ENCODE data around the gene LGALS9.

The LGALS9 gene

DNA sequence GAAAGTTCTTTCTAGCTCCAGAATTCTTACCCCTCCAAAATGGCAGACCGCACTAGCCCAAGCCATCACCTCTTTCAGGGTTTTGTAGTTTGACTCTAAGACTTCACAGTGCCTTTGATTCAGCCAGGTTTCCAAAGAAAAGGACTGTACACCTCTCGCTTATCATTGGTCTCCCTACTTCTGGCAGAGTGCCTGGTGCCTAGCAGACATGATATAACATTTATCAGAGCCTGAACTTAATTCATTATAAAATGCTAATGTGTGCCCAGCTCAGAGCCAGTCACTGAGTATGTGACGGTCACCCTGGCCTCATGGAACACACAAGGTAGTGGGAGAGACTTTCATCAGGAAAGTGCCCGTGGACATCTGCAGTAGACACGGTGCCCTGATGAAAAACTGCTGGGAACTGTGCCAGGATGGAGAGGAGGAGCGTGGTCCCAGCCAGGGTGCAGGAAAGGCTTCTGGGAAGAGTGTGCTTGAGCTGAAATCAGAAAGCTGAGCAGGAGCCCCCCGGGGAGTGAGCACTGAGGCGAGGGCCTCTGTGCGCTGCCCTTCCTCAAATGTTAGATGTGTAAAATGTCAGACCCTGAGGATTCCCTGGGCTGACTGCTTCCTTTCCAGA is 34.3 kb upstream of the LGALS9 start:
- DNase-seq = no peak
- no peak overlapping the region for H2BK120ac ChIP-seq (ENCODE audit: low read depth, low read length)
- H2BK15ac ChIP-seq (ENCODE audit: low read depth, poor library complexity, severe bottlenecking) = no peak overlapping the region
- H3K27me3 ChIP-seq (ENCODE audit: control insufficient read depth in 1 of 2, insufficient read depth in 1 of 2, low read length in 2 of 2) = no peaks in the 10 kb centered on the region
- H3K4me2 ChIP-seq (ENCODE audit: low read length, poor library complexity, severe bottlenecking) = no peak overlapping the region
- H2AFZ ChIP-seq (ENCODE audit: low read depth, low read length) = no peak overlapping the region
- 94% methylated on average over 7 of the region's 9 CpGs for WGBS
- no peak overlapping the region for H3K18ac ChIP-seq (ENCODE audit: low read depth in 1 of 2, low read length in 2 of 2)
- H3K36me3 ChIP-seq (ENCODE audit: control insufficient read depth in 1 of 2, insufficient read depth in 2 of 2, low read depth in 1 of 2, low read length in 2 of 2) = peaks cover 59 to 67% of the 10 kb centered on the region in 2 experiments
- no peak overlapping the region for H2AK5ac ChIP-seq (ENCODE audit: low read length, severe bottlenecking)
- no peak overlapping the region for H4K91ac ChIP-seq (ENCODE audit: low read length)
- H3K27ac ChIP-seq (ENCODE audit: low read length, poor library complexity, severe bottlenecking) = no peak overlapping the region
- H2BK5ac ChIP-seq (ENCODE audit: low read depth, low read length, poor library complexity, severe bottlenecking) = no peak overlapping the region
- H3K79me1 ChIP-seq (replicated peaks; ENCODE audit: low read length, poor library complexity, severe bottlenecking) = peaks cover 5% of the 10 kb centered on the region
- no peak overlapping the region for H3K9ac ChIP-seq (ENCODE audit: low read length)
- no peak overlapping the region for H4K8ac ChIP-seq (ENCODE audit: low read length)
- no peak overlapping the region for H3K14ac ChIP-seq (ENCODE audit: low read length in 2 of 2)
- H3K4me1 ChIP-seq (ENCODE audit: control insufficient read depth, insufficient read depth, low read depth, low read length) = peaks cover 5% of the 10 kb centered on the region
- no peak overlapping the region for H3K4me3 ChIP-seq (ENCODE audit: insufficient read depth in 1 of 2, low read depth in 1 of 2, low read length in 2 of 2)
- H3K4ac ChIP-seq (ENCODE audit: low read depth in 1 of 2, low read length in 2 of 2) = no peak overlapping the region
- no peak overlapping the region for H2BK12ac ChIP-seq (ENCODE audit: low read length in 2 of 2)
- no peak overlapping the region for H3K23ac ChIP-seq (ENCODE audit: low read length in 2 of 2)
- no peaks in the 10 kb centered on the region for H3K9me3 ChIP-seq (ENCODE audit: control insufficient read depth, low read length)

GRCh38 chr17:27597188-27597580 is 33.8 kb upstream of the LGALS9 start:
- H3K27ac ChIP-seq (ENCODE audit: low read length, poor library complexity, severe bottlenecking) = no peak overlapping the region
- WGBS = 88% methylated on average over 10 of the region's 10 CpGs
- DNase-seq = no peak
- peaks cover 5% of the 10 kb centered on the region for H3K79me1 ChIP-seq (replicated peaks; ENCODE audit: low read length, poor library complexity, severe bottlenecking)
- no peak overlapping the region for H4K8ac ChIP-seq (ENCODE audit: low read length)
- no peak overlapping the region for H2BK120ac ChIP-seq (ENCODE audit: low read depth, low read length)
- peaks cover 59 to 66% of the 10 kb centered on the region in 2 experiments for H3K36me3 ChIP-seq (ENCODE audit: control insufficient read depth in 1 of 2, insufficient read depth in 2 of 2, low read depth in 1 of 2, low read length in 2 of 2)
- H2BK12ac ChIP-seq (ENCODE audit: low read length in 2 of 2) = no peak overlapping the region
- no peak overlapping the region for H3K4me2 ChIP-seq (ENCODE audit: low read length, poor library complexity, severe bottlenecking)
- H3K4me3 ChIP-seq (ENCODE audit: insufficient read depth in 1 of 2, low read depth in 1 of 2, low read length in 2 of 2) = no peak overlapping the region
- no peak overlapping the region for H2BK5ac ChIP-seq (ENCODE audit: low read depth, low read length, poor library complexity, severe bottlenecking)
- H2AK5ac ChIP-seq (ENCODE audit: low read length, severe bottlenecking) = no peak overlapping the region
- no peaks in the 10 kb centered on the region for H3K27me3 ChIP-seq (ENCODE audit: control insufficient read depth in 1 of 2, insufficient read depth in 1 of 2, low read length in 2 of 2)
- peaks cover 5% of the 10 kb centered on the region for H3K4me1 ChIP-seq (ENCODE audit: control insufficient read depth, insufficient read depth, low read depth, low read length)
- no peak overlapping the region for H3K9ac ChIP-seq (ENCODE audit: low read length)
- no peak overlapping the region for H3K18ac ChIP-seq (ENCODE audit: low read depth in 1 of 2, low read length in 2 of 2)
- no peaks in the 10 kb centered on the region for H3K9me3 ChIP-seq (ENCODE audit: control insufficient read depth, low read length)
- no peak overlapping the region for H3K23ac ChIP-seq (ENCODE audit: low read length in 2 of 2)
- H4K91ac ChIP-seq (ENCODE audit: low read length) = no peak overlapping the region
- no peak overlapping the region for H2AFZ ChIP-seq (ENCODE audit: low read depth, low read length)
- H3K4ac ChIP-seq (ENCODE audit: low read depth in 1 of 2, low read length in 2 of 2) = no peak overlapping the region
- H3K14ac ChIP-seq (ENCODE audit: low read length in 2 of 2) = no peak overlapping the region
- H2BK15ac ChIP-seq (ENCODE audit: low read depth, poor library complexity, severe bottlenecking) = no peak overlapping the region

- H3K4ac ChIP-seq (ENCODE audit: low read depth in 1 of 2, low read length in 2 of 2) = no peak overlapping the region
- H3K18ac ChIP-seq (ENCODE audit: low read depth in 1 of 2, low read length in 2 of 2) = no peak overlapping the region
- no peak overlapping the region for H3K4me2 ChIP-seq (ENCODE audit: low read length, poor library complexity, severe bottlenecking)
- H4K91ac ChIP-seq (ENCODE audit: low read length) = no peak overlapping the region
- no peak for DNase-seq
- 90% methylated on average over 5 of the region's 5 CpGs for WGBS
- H3K9me3 ChIP-seq (ENCODE audit: control insufficient read depth, low read length) = no peaks in the 10 kb centered on the region
- no peak overlapping the region for H3K4me3 ChIP-seq (ENCODE audit: insufficient read depth in 1 of 2, low read depth in 1 of 2, low read length in 2 of 2)
- H3K9ac ChIP-seq (ENCODE audit: low read length) = no peak overlapping the region
- no peak overlapping the region for H2BK12ac ChIP-seq (ENCODE audit: low read length in 2 of 2)
- H4K8ac ChIP-seq (ENCODE audit: low read length) = no peak overlapping the region
- no peak overlapping the region for H3K14ac ChIP-seq (ENCODE audit: low read length in 2 of 2)
- H2BK15ac ChIP-seq (ENCODE audit: low read depth, poor library complexity, severe bottlenecking) = no peak overlapping the region
- H3K27ac ChIP-seq (ENCODE audit: low read length, poor library complexity, severe bottlenecking) = no peak overlapping the region
- H3K36me3 ChIP-seq (ENCODE audit: control insufficient read depth in 1 of 2, insufficient read depth in 2 of 2, low read depth in 1 of 2, low read length in 2 of 2) = peaks cover 53 to 65% of the 10 kb centered on the region in 2 experiments
- H3K79me1 ChIP-seq (replicated peaks; ENCODE audit: low read length, poor library complexity, severe bottlenecking) = peaks cover 5% of the 10 kb centered on the region
- H2AK5ac ChIP-seq (ENCODE audit: low read length, severe bottlenecking) = no peak overlapping the region
- no peak overlapping the region for H2AFZ ChIP-seq (ENCODE audit: low read depth, low read length)
- peaks cover 7% of the 10 kb centered on the region for H3K4me1 ChIP-seq (ENCODE audit: control insufficient read depth, insufficient read depth, low read depth, low read length)
- H2BK5ac ChIP-seq (ENCODE audit: low read depth, low read length, poor library complexity, severe bottlenecking) = no peak overlapping the region
- H3K27me3 ChIP-seq (ENCODE audit: control insufficient read depth in 1 of 2, insufficient read depth in 1 of 2, low read length in 2 of 2) = no peaks in the 10 kb centered on the region
- no peak overlapping the region for H2BK120ac ChIP-seq (ENCODE audit: low read depth, low read length)
- H3K23ac ChIP-seq (ENCODE audit: low read length in 2 of 2) = no peak overlapping the region
Observed at GRCh38 chr17:27597783-27598320, 33.1 kb upstream of the LGALS9 start.

DNA sequence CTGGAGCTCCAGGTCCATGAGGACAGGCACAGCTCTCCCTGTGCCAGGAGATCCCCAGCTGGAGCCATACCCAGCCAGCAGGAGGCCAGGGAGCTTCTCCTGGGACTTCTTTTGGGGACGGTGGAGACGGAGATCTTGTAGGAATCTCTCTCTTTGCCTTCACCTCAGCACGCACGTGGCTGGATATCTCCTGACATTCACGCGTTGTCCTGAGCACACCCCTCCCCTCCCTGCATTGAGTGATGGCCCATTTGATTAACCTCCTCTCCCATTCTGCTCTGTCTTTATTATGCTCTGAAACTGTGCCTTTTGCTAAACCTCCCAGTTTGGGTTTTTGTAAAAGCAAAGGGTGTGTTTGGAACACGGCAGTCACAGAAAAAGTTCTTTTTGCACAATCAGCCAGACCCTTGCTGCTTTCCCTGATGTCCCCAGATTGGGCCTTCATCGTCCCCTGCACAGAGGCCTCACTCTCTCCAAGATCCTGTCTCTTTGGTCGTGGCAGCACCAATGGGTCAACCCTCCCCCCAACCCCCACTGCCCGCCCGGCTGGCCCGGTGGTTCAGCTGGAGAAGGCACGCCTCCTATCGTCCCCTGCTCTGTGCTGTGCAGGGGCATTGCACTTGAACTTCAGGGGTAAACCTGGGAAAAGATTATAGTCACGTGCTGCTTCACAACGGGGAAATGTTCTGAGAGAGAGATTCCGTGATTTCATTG is 32.5 kb upstream of the LGALS9 start:
- Histone ChIP-seq H3K27me3 (ENCODE audit: control insufficient read depth in 1 of 2, insufficient read depth in 1 of 2, low read length in 2 of 2) (no peaks in the 10 kb centered on the region), H3K4ac (ENCODE audit: low read depth in 1 of 2, low read length in 2 of 2) (no peak overlapping the region), H2BK120ac (ENCODE audit: low read depth, low read length) (no peak overlapping the region), H3K36me3 (ENCODE audit: control insufficient read depth in 1 of 2, insufficient read depth in 2 of 2, low read depth in 1 of 2, low read length in 2 of 2) (peaks cover 47 to 61% of the 10 kb centered on the region in 2 experiments), H3K18ac (ENCODE audit: low read depth in 1 of 2, low read length in 2 of 2) (no peak overlapping the region), H3K9me3 (ENCODE audit: control insufficient read depth, low read length) (no peaks in the 10 kb centered on the region), H2AK5ac (ENCODE audit: low read length, severe bottlenecking) (no peak overlapping the region), H2BK12ac (ENCODE audit: low read length in 2 of 2) (no peak overlapping the region), H3K27ac (ENCODE audit: low read length, poor library complexity, severe bottlenecking) (no peak overlapping the region), H2BK15ac (ENCODE audit: low read depth, poor library complexity, severe bottlenecking) (no peak overlapping the region), H3K4me1 (ENCODE audit: control insufficient read depth, insufficient read depth, low read depth, low read length) (peaks cover 11% of the 10 kb centered on the region), H3K23ac (ENCODE audit: low read length in 2 of 2) (no peak overlapping the region), H3K4me2 (ENCODE audit: low read length, poor library complexity, severe bottlenecking) (no peak overlapping the region), H2BK5ac (ENCODE audit: low read depth, low read length, poor library complexity, severe bottlenecking) (no peak overlapping the region), H4K91ac (ENCODE audit: low read length) (no peak overlapping the region), H3K9ac (ENCODE audit: low read length) (no peak overlapping the region), H3K4me3 (ENCODE audit: insufficient read depth in 1 of 2, low read depth in 1 of 2, low read length in 2 of 2) (no peak overlapping the region), H3K79me1 (replicated peaks; ENCODE audit: low read length, poor library complexity, severe bottlenecking) (peaks cover 5% of the 10 kb centered on the region), H4K8ac (ENCODE audit: low read length) (no peak overlapping the region), H3K14ac (ENCODE audit: low read length in 2 of 2) (no peak overlapping the region), H2AFZ (ENCODE audit: low read depth, low read length) (no peak overlapping the region)
- WGBS = 91% methylated on average over 17 of the region's 17 CpGs
- no peak for DNase-seq

Data from mesenchymal stem cell (in vitro differentiated cells and primary cell).